Cerebellar nuclear complex (tissue), 1 donor: ENCODE data around the gene UBAP1L.
A peak's percentile ranks its signal among the peaks of the same experiment; 100 is the strongest.
"Not testable (repeated sequence)": the region's sequence is repeated elsewhere in the genome, so short reads cannot be mapped to it uniquely, and the experiment has no call there.

Experiments used
- DNase-seq, 2 experiments: peaks; one replicate each; lab custom pipeline; 2025; lab: John Stamatoyannopoulos, UW

The UBAP1L gene

GRCh38 chr15:65066001-65066634 lies 48.9 kb downstream of the UBAP1L start:
- no peak for DNase-seq

DNA sequence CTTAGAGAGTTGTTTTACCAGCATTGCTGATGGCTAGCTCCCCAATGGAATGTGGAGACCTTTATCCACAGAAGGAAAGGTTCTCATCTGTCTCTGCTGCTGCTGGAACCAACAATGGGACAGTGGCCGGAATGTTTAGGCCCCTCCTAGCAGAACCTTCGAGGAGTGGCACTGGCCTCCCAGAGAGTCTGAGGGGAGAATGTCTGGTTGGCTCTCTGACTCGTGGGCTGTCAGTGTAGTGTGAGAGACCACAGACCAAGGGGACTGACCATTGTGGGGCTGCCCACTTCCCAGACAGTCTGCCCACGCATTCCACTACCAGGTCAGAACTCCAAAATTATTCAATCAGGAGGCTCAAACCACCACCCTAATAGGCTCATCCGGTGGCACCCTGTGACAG lies 52.3 kb downstream of the UBAP1L start:
- no peak for DNase-seq

- no peak for DNase-seq
Measured at GRCh38 chr15:65062061-65062460, 52.9 kb downstream of the UBAP1L start.

DNA sequence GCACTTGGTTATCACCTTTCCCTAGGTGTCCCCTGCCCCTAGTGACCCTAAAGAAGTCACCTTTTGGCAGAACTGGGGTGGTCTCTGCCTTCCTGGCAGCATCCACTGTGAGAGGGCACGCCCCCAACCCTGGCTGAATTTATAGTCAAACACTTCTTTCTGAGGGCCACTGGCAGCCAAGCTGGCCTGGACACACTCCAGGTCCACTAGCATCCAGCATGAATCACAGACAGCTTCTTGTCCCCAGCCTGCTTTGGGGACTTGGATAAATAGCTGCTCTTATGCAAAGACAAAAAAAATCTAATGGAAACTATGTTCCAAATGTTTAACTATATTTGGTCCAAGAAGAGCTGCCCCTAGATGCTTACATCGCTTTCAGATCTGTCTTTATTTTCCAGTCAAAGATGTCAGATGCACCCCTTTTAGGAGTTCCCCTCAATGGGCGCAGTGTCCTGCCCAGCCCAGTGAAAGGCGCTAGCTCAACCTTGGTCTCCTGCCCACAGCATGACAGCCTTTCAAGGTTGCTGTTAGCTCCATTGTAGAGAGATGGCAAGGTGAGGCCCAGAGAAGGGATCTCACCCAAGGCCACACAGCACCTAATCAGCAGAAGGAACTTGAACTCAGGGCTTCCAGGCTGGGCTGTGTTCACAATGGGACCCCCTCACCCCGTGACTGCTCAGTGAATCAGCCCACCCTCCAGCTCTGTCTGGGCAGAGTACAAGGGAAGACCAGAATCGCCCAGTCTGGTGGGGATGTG lies 54.2 kb downstream of the UBAP1L start:
- DNase-seq: no peak

GRCh38 chr15:65059931-65060596 lies 54.9 kb downstream of the UBAP1L start:
- no peak for DNase-seq

DNA sequence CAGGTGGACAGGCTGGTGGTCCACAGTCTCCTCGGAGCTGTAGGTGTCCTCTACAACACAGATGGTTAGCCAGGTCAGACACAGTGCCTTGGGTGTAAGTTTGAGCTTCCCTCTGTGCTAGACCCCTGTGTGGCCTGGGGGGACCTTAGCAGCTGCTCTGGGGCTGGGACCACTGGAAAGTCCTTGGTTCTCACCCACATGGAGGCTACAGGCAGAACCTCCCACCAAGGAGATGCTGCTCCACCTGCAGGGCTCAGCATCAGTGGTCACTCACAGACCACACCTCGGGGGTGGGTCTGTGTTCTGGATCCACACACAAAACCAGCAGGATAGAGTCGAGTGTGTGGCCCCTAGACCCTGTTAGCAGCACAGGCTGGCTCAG lies 55.6 kb downstream of the UBAP1L start:
- no peak for DNase-seq

DNA sequence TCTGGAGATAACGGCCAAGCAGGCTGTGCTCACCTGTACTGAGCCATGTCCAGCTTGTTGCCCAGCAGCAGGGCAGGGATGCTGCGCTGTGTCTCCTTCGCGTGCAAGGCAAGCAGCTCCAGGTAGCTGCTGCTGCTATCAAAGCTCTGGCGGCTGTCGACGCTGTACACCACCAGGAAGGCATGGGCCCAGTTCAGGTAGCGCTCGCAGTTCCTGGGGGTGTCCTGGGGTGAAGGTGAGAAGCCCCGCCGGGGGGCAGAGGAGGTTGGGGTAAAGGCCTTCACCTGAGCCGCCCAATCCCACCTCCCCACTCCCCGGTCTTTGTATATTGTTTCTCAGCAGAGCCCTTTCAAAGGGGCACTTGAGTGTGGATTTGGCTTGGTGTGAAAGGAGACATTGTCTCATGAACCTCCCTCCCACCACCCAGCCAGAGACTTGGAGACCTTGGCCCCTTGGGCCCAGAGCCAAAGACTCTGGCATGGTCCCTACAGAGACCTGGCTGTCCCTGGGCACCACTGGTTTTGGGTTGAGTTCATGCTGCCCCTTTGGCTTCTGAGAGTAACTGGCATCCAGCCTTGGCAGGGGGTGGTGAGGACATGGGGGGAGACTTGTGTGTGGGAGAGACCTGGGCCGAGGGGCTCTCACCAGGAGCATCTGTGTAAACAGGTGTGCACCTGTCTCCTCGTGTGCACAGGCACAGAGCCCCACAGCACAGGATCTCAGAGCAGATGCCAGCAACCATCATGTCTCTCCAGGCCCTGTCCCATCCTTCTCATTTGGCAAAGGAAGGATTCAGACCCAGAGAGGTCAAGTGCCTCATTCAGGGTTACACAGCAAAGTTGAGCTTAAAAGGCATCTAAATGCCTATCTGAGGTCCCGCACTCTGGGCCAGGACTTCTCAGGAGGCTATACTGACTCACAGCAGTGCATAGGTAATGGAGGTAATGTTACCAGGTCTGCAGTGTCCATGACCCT lies 56.3 kb downstream of the UBAP1L start:
- no peak for DNase-seq

DNA sequence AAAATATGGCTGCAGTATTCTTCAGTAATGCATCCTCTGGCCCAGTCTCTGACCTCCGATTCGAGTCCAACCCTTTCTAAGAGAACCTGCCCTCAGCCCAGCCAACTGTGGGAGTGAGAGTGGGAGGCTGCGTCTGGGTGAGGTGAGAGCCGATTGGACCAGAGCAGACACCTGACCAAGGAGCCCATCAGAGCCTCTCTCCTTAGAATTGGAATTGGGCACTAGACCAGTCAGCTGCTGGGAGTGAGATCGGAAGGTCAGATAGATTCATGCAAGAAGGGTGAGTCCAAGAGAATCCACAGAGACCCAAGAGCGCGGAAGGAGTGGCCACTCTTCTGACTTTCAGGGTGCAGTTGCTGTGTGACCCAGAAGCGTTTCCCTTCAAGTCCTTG lies 57.5 kb downstream of the UBAP1L start:
- DNase-seq: no peak

DNA sequence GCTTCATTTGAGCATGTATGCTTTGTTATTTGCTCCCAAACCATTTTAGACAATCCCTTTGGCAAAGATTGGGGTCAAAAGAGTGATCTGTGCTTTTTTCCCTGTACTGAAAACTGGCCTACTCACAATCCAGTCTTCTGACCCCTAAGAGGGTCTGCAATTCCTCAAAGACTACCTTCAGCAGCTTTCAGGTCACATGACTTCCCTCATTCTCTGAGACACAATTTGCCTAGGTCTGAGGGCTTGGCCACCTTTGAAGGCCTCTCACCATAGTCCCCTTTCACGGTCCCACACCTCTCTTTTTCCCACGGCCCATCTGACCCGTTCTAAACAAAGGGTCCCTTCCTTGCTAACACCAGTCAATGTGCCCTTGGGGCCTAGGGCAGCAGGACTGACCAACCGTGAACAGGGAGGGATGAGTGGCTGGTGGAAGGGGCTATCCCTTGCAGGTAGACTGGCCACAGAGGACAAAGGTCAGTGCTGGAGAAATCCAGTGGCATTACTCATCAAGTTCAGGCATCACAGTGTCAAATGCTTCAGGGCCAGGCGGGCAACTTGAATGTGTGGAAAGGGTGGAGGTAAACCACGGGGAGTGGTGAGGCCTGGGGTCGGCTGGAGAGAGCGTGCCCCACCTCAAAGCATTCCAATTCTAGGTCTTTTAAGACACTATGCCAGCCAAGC lies 58.0 kb downstream of the UBAP1L start:
- no peak for DNase-seq

- DNase-seq: no peak
Measured at GRCh38 chr15:65056106-65056505, 58.9 kb downstream of the UBAP1L start.

- no peak for DNase-seq
Measured at GRCh38 chr15:65055201-65055870, 59.7 kb downstream of the UBAP1L start.

GRCh38 chr15:65054333-65055200 lies 60.4 kb downstream of the UBAP1L start:
- DNase-seq: peak in 1 of 2 experiments; percentile 39

DNA sequence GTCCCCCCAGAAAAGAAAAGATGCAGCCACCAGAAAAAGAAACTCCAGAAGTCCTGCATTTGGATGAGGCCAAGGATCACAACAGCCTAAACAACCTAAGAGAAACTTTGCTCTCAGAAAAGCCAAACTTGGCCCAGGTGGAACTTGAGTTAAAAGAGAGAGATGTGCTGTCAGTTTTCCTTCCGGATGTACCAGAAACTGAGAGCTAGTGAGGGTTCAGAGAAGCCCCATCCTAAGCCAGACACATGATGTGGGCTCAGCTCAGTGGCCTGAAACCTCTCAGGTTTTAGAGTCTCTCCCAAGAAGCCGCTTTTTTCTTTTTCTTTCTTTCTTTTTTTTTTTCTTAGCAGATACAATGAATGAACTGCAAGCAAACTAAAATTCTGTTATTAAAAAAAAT lies 62.0 kb downstream of the UBAP1L start:
- no peak for DNase-seq

DNA sequence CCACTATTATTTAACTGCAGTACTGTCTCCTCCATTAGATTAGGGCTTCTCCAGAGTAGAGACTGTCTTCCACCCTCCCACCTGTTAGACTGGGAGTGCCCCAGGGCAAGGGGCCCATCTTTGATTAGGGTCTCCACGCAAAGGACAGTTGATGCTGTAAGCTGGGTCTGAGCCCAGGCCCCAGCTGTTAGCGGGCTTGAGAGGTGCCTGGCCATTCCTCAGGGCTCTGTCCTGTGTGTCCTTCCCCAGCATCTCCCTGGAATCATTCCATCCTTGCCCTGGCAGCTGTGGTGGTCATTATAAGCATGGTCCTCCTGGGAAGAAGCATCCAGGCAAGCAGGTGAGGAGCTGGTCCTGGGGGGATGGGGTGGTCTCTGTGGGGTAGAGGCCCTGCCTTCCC lies 63.7 kb downstream of the UBAP1L start:
- no peak for DNase-seq

DNA sequence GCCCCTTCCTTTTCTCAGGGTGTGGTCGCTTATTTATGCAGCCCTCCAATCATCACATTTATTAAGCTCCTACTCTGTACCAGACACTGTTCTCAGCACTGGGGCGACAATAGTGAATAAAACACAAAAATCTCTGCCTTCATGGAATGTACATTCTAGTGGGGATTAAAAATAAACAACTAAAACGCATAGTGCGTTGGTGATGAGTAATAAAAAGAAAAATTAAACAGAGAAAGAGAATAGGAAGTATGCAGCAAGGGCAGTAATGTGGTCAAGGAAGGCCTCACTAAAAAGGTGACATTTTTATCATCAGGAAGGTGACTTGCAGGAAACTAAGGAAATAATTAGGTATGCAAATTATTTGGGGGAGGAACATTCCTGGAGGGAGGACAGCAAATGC lies 64.7 kb downstream of the UBAP1L start:
- no peak for DNase-seq

DNA sequence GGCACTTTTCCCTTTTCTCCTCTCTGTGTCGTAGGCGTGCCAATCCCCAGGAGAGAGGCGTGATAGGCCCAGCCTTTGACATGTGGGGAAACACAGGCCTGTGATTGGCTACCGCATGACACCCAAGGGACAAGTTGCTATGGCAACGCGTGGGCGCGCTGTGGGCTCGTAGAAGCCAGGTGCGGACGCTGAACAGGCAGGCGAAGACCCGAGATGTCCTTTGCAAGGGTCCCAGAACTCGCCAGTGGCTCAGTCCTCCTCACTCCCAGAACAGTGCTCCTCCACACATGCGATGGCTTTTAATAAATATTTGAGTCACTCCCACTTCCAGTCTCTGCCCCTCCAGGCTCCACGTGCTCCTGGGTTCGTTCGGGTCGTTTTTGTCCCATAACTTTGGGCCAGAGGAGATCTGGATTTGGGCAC lies 65.6 kb downstream of the UBAP1L start:
- peak; percentile 57 to 72 for DNase-seq

DNA sequence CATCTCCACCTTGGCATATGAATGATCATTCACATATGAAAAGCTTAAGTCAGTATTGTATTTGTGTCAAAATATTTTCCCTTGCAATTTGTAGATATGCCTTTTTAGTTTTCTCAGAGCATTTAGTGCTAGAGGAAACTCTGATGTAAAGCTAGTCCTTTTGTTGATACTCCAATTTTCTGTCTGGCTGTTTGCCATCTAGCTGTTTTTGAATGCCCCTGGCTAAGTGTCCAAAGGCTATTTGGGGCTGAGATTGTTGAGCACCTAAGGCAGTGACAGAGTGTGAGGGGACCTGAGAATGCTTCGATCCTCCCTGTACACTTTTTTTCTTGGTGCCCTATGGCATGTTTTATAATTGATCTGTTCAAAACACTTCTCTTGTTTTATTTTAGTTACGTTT lies 66.8 kb downstream of the UBAP1L start:
- no peak for DNase-seq

DNA sequence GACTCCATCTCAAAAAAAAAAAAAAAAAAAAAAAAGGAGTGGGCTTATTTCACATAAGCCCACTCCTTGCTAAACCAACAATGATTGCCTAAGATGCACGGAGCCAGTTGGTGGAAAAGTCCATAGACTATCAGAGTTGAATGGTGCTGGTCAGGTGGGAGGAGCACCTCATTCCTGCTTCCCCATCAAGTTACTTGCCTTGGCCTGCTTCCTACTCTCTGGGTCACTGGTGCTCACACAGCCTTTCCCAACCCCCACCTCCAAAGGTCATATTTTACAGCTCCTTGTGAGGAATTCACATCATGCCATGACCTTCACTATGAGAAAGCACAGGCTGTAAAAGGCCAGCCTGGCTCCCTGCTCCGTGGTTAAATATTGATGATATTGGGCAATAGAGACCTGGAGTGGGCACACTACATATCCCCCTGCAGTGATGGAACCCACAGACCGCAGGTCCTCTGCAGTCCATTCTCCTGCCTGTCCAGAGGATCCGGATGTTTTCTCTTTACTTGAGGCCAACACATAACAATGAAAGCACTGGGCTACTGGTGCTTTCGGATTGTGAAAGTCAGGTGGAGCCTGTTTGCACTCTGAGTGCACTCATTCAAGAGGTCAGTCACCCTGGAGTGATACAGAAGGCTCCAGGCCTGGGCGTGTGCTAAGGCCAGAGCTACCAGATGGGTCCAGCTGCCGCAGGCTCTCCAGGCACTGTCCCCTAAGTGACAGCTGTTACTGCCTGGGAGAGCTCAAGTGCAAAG lies 70.1 kb downstream of the UBAP1L start, which contains the start of gene SLC51B:
TSS of gene SLC51B (plus strand) at position 664 of the 758 bp plus-strand sequence. CDS start 4,618 bp downstream, outside the sequence.
- DNase-seq: no peak

- not testable (repeated sequence) for DNase-seq
Measured at GRCh38 chr15:65044218-65044617, 70.8 kb downstream of the UBAP1L start.
